GM18868 (cell line): ENCODE data around the gene MIOX.
A peak's percentile ranks its signal among the peaks of the same experiment; 100 is the strongest.
"Not testable (repeated sequence)": the region's sequence is repeated elsewhere in the genome, so short reads cannot be mapped to it uniquely, and the experiment has no call there.

Experiments used
- ATAC-seq: cut with Tn5 transposase; IDR thresholded peaks from one replicate; pipeline ENCODE4 v1.9.1; 2021; ENCODE audit warnings: mild to moderate bottlenecking, moderate library complexity; ENCODE audit not compliant: unreplicated experiment

MIOX gene

DNA sequence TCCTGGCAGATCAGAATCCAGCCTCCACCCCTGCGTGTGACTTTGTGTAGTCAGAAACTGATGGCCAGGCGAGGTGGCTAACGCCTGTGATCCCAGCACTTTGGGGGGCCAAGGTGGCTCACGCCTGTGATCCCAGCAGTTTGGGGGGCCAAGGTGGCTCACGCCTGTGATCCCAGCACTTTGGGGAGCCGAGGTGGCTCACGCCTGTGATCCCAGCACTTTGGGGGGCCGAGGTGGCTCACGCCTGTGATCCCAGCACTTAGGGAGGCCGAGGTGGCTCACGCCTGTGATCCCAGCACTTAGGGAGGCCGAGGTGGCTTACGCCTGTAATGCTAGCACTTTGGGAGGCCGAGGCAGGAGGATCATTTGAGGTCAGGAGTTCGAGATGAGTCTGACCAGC is 26.5 kb downstream of the MIOX start:
- ATAC-seq, result no peak

DNA sequence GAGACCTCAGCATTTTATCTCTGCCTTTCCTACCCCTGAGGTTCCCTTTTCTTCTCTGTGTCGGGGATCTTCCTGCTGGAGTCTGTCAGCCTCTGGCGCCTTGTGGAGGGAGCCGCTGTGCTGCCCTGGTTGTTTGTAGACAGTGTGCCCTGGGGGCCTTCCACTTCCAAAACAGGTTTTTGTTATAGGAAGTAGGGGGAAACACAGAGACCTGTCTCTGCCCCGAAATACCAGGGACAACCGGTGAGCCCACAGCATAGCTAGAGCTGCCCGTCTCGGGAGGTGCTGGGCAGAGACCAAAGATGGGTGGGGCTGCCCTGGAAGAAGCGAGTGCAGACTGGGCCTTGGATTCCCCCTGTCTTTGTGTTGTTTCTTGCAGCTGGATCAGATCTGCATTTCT is 29.4 kb downstream of the MIOX start:
- ATAC-seq, result no peak

GRCh38 chr22:50516891-50517290 is 30.2 kb downstream of the MIOX start:
- no peak for ATAC-seq

DNA sequence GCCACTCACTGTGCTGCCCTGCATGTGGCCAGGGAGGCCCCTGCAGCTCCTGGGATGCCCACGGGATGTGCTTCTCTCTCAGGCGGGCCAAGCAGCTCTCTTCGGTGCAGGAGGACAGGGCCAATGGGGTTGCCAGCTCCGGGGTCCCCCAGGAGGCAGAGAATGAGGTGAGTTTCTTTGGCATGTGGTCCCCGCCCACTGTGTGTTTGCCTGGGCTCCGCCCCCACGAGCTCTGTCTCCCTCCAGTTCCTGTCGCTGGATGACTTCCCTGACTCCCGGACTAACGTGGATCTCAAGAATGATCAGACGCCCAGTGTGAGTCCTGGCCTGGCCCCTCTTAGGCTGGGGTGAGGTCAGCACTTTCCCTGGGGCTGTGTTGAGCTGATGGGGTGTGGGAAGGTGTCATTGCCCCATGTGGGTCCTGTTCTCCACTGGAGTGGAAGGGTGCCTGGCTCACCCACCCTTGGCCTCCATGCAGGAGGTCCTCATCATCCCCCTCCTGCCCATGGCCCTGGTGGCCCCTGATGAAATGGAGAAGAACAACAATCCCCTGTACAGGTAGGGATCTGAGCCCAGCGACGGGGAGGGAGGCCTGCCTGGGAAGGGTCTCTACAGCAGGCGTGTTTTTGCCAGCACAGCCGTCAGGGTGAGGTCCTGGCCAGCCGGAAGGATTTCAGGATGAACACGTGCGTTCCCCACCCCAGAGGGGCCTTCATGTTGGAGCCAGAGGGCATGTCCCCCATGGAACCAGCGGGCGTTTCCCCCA is 31.0 kb downstream of the MIOX start:
- no peak for ATAC-seq

DNA sequence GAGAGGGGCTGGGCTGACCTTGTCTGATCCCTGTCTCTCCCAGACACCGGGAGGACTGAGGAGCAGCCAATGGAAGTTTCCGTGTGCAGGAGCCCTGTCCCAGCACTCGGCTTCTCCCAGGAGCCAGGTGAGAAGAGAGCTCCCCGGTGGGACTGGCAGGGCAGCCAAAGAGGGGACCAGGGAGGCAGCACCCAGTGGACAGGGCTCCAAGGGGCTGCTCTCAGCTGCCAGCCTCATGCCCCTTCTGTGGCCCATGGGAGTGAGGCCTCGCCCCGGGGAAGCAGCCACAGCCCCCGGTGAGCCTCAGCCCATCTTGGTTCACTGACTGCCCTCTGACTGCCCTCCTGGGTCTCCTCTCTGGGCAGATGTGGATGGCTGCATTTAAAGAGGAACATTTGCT is 31.9 kb downstream of the MIOX start:
- no peak for ATAC-seq

- ATAC-seq, result no peak
Observed at GRCh38 chr22:50519151-50519550, 32.5 kb downstream of the MIOX start.

GRCh38 chr22:50520184-50520583 is 33.5 kb downstream of the MIOX start:
- not testable (repeated sequence) for ATAC-seq

GRCh38 chr22:50520826-50521453 is 34.3 kb downstream of the MIOX start:
- ATAC-seq, result no peak

DNA sequence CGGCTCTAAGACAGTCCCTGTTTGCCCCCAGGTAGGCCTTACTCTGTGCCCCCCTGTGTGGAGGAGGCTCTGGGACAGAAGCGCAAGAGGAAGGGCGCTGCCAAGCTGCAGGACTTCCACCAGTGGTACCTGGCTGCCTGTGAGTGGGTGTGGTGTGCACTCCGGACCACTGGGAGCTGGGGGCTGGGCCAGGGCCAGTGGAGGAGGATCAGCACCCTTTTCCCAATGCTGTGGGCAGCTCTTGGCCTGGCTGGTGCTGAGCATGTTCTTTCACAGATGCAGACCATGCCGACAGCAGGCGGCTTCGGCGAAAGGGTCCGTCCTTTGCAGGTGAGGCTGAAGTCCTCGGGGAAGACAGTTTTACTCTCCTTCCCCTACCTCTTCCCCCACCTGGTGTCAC is 35.1 kb downstream of the MIOX start:
- no peak for ATAC-seq

DNA sequence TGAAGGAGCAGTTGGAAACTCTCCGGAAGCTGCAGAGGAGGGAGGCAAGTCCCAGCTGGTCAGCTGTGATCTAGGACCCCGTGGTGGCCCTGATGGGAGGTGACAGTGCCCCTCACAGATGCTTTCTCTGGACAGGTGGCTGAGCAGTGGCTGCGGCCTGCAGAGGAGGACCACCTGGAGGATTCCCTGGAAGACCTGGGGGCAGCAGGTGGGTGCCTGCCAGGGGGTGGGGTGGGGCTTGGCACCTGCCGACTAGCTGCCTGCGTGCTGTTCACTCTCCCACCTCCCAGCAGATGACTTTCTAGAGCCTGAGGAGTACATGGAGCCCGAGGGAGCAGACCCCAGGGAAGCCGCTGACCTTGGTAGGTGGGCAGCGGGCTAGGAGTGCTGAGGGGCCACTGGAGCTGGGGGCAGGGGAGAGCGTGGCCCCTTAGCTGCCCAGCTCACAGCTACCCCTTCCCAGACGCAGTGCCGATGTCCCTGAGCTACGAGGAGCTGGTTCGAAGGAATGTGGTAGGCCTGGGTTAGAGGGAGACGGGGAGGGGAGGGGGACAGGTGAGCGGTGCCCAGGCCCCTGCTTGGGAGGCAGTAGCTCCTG is 35.6 kb downstream of the MIOX start:
- ATAC-seq, result no peak

- ATAC-seq, result no peak
Observed at GRCh38 chr22:50522806-50523438, 36.3 kb downstream of the MIOX start.

DNA sequence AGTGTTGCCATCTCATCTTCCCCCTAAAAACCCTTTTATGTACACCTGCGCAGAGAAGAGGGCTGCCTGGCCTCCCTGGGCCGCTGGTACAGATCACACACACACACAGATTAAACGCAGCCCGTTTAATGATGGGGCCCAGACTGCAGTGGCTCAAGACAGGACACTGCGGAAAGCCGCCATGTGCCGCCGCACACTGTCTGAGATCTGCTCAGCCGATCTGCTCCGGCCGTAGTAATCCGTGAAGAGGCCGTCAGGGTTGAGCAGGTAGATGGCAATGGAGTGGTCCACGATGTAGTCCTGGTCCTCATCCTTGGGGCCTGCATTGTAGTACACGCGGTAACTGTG is 36.8 kb downstream of the MIOX start:
- ATAC-seq, result no peak

DNA sequence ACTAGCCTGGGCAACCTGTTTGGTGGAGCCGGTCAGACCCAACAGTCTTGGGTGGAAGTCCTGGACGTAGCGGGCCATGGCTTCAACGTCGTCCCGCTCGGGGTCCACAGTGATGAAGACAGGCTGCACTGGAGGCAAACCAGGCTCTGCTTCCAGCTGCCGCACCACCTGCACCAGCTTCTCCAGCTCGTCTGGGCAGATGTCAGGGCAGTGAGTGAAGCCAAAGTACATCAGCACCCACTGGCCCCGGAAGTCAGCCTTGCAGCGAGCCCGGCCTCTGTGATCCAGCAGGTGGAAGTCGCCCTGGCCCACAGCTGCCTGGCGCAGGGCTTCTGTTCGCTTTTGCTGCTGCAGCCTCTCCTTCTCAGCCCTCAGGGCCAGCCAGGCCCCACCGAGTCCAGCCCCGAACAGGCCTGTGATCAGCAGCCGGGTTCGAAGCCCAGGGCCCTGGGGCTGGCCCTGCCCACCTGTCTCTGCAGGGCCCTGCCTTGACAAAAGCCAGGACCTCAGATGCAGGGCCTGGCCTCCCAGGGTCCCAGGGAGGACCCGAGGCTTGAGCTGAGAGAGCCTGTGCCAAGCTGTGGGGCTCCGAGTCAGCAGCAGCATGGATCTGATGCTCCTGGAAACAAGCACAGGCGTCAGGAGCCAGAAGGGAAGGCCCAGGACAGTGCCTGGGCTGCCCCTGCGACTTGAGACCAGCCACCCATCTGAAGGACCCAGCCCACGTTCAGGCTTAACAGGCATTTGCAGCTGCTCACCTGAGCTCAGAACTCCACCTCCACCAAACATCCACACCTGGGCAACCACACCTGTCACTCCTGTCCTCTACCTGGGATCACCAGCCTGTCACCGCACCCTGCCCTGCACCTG is 37.4 kb downstream of the MIOX start:
- no peak for ATAC-seq

GRCh38 chr22:50524676-50525103 is 38.0 kb downstream of the MIOX start:
- no peak for ATAC-seq

DNA sequence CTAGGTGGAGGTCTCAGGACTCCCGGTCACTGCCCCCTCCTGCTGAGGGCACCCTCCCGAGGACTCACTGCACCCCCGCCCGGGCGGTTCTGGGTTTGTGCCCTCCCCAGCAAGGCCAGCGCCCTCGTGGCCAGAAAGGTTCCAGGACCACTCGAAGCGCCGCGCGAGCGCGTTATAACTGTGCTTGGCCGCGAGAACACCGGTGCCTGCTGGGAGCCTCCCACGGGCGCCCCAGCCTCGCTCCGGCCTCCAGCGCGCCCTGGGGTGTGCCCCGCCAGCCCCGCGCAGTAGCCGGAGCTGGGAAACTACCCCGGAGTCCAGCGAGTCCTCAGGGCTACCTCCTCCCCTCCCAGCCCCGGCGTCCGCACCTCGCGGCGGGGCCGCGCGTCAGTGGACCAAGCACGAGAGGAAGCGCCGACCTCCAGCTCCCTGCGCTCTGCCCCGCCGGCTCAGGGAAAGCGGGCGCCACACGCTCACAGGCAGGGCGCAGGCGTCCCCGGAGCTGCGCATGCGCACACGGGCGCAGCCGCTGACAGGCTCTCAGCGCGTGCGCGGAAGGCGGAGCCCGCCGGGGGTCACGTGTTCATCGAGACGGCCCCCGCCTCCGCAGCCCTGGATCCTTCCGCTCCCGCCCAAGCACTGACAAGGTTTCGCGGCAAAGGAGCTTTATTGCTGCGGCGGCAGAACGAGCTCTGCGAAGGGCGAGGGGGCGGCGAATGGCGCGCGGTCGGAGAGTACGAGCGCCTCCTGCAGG is 38.6 kb downstream of the MIOX start, which contains the start of gene SCO2:
SCO2 (minus strand) TSS at position 495 of the 754 bp plus-strand sequence. CDS start 1,187 bp downstream, outside the sequence.
- peak; percentile 45 for ATAC-seq

DNA sequence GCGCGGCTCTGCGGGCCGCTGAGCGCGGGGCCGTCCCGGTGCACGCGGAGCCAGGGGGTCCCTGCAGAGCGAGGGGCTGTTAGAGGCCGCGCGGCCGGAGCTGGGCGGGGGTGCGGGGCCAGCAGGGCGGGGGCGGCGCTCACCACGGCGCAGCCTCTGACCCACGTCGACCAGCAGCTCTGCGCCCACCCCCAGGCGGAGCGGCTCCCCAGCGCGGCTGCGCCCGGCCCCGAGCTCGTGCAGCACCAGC is 39.1 kb downstream of the MIOX start:
- ATAC-seq, result no peak

GRCh38 chr22:50526108-50526833 is 39.6 kb downstream of the MIOX start:
- ATAC-seq, result peak; percentile 27

DNA sequence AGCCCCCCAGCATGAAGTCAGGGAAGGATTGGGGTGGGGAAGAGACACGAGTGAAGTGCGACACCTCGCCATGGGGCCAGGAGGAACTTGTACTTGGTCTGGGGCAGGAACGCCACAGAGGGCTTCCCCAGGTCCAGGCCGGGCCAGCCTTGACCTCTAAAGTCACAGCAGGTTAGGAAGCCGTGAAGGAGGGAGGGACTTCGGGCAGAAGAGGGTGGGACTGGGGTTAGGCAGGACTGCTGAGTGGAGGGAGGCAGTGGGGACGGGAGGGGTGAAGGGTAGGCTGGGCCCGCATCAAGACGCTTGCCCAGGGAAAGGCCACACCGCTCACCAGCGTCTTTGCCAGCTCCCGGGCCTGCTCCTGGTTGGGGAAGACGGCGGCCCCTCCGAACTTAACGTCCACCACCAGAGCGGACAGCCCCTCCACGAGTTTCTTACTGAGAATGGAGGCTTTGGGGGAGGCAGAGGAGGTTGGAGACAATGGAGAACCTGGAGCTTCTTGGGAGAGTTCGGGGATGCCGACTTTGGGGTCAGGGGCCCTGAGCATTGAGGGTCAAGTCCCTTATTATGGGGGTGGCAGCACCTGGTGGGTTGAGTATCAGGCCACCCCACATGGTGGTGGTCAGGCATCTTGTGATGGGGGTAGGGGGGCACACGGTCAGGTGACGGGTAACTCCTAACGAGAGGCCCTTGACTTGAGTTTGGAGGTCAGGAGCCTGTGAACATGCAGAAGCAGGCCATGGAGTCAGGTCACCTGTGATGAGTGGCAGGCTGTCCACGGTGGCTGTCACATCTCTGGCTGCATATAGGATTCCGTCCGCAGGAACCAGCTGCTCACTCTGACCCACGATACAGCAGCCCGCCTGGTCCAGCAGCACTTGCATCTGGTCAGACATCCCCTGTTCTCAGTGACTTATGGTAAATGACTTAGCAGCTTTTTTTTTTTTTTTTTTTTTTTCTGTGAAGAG is 40.5 kb downstream of the MIOX start:
- ATAC-seq, result no peak
